Ovary (tissue), 9 donors: ENCODE data around the gene PLG. TPM values are rescaled to one million over a fixed set of nuclear protein-coding genes. Genes with fewer than 3 reads are reported as not detected.

Source experiments
- DNase-seq, 5 donors: peaks; one replicate each; pipeline ENCODE4 v3.0.0-alpha.2; 2019 to 2020
- H3K27ac ChIP-seq, 2 donors: fragments of 200-600 bp; one replicate each; pipeline versions ENCODE4 v1.5.1 to v1.8.0; 2019 to 2022
- H3K27me3 ChIP-seq: fragments of 200-600 bp; one replicate; pipeline ENCODE4 v1.8.0; 2022
- H3K36me3 ChIP-seq: fragments of 200-600 bp; sonication (generic); one replicate; pipeline ENCODE4 v1.5.1; 2019
- H3K4me1 ChIP-seq: one replicate; pipeline ENCODE4 v1.8.1; 2013; ENCODE audit warnings: mild to moderate bottlenecking, moderate library complexity; ENCODE audit not compliant: insufficient read depth
- H3K4me3 ChIP-seq: fragments of 200-600 bp; sonication (generic); one replicate; pipeline ENCODE4 v1.5.1; 2017
- H3K9me3 ChIP-seq, 2 donors: fragments of 200-600 bp in 1 of 2; sonication (generic) in 1 of 2; one replicate each; pipeline versions ENCODE4 v1.5.1 to v1.8.1; 2013 to 2019; ENCODE audit warnings: mild to moderate bottlenecking in 1 of 2, moderate library complexity in 1 of 2
- EP300 ChIP-seq: sonication (generic); formaldehyde crosslinking; IDR thresholded peaks from one replicate; pipeline ENCODE4 v1.6.1; 2017; ENCODE audit warnings: antibody characterized with exemption
- POLR2A ChIP-seq: fragments of 450-650 bp; IDR thresholded peaks from one replicate; pipeline ENCODE4 v1.6.1; 2017; ENCODE audit warnings: antibody characterized with exemption, mild to moderate bottlenecking, moderate library complexity
- WGBS, 3 donors: extraction: QIAGEN DNeasy Blood & Tissue Kit in 1 of 3; methylation state at CpG; one replicate each; pipeline versions ENCODE4 v1.1.5 to v1.1.7; 2013 to 2017; 5-methylcytosine and 5-hydroxymethylcytosine counted together
- intact Hi-C, 4 donors: fragments of 100-400 bp; cut with DNase I; formaldehyde crosslinking; loops; one replicate each; pipeline versions ENCODE4 v1.11.0 to v1.15.1; 2022 to 2023
- polyA plus RNA-seq, 2 donors: library from polyadenylated mRNA; stranded (reverse); fragments of 200-250 nt in 1 of 2; fragments of 350-450 nt in 1 of 2; fragmentation: Illumina TruSeq in 1 of 2; extraction: RNeasy Lipid Tissue Mini Kit (QIAGEN cat#74804) in 1 of 2; gene quantifications; one replicate each; pipeline ENCODE4 v1.2.3, GENCODE V29; 2013 to 2014
- total RNA-seq, 7 donors: library from RNA; depleted of rRNA in 2 of 7; stranded (reverse); fragments of >200 nt in 2 of 7; fragmentation: NEBNext Ultra II Directional in 3 of 7; extraction: Animal tissue kit (Norgen Biotek cat#: 25700) in 3 of 7; gene quantifications; one replicate each; pipeline versions ENCODE4 v1.1.0 to v1.2.4, GENCODE V29; 2016 to 2023
- TF ChIP-seq, protein P1 (sequence below), 3 donors: fragments of 450-650 bp in 2 of 3; fragments of 200-600 bp in 1 of 3; IDR thresholded peaks; one replicate each; pipeline versions ENCODE4 v1.5.1 to v1.8.0; 2016 to 2022; ENCODE audit warnings: antibody characterized with exemption in 3 of 3, mild to moderate bottlenecking in 1 of 3
- donor health status: DM: no; HTN: no; CAD: no; lungs with moderate emphysema.
- donor health status: DM: no; HTN: no; CAD: no.
- donor health status: Bipolar disorder and iron deficiency.
- donor health status: DM: yes; HTN: yes; CAD: no.
- donor health status: DM: no; HTN: no; CAD: no.
- donor health status: DM: yes; HTN: yes; CAD: no.

The PLG gene
- total and polyA plus RNA-seq, 9 donors = 0.11 to 1.4 (median 0.38) TPM; not detected in 4

DNA sequence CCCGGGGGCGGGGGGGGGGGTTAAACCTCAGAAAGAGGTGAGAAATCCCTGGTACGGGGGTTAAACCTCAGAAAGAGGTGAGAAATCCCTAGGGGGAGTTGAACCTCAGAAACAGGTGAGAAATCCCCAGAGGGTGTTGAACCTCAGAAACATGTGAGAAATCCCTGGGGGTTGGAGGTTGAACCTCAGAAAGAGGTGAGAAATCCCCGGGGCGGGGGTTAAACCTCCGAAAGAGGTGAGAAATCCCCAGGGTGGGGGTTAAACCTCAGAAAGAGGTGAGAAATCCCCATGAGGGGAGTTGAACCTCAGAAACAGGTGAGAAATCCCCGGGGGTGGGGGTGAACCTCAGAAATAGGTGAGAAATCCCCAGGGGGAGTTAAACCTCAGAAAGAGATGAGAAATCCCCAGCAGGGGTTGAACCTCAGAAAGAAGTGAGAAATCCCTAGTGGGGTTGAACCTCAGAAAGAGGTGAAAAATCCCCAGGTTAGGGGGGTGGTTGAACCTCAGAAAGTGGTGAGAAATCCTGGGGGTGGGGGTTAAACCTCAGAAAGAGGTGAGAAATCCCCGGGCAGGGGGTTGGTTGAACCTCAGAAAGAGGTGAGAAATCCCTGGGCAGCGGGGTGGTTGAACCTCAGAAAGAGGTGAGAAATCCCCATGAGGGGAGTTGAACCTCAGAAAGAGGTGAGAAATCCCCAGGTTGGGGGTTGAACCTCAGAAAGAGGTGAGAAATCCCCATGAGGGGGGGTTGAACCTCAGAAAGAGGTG is 87.4 kb downstream of the PLG start:
- DNase-seq = no peak
- Histone ChIP-seq H3K36me3 (no peaks in the 10 kb centered on the region), H3K27me3 (no peaks in the 10 kb centered on the region), H3K27ac (no peak overlapping the region), H3K4me1 (no peaks in the 10 kb centered on the region), H3K9me3 (no peaks in the 10 kb centered on the region), H3K4me3 (no peak overlapping the region)
- no peak for TF ChIP-seq POLR2A
- TF ChIP-seq, protein P1, sequence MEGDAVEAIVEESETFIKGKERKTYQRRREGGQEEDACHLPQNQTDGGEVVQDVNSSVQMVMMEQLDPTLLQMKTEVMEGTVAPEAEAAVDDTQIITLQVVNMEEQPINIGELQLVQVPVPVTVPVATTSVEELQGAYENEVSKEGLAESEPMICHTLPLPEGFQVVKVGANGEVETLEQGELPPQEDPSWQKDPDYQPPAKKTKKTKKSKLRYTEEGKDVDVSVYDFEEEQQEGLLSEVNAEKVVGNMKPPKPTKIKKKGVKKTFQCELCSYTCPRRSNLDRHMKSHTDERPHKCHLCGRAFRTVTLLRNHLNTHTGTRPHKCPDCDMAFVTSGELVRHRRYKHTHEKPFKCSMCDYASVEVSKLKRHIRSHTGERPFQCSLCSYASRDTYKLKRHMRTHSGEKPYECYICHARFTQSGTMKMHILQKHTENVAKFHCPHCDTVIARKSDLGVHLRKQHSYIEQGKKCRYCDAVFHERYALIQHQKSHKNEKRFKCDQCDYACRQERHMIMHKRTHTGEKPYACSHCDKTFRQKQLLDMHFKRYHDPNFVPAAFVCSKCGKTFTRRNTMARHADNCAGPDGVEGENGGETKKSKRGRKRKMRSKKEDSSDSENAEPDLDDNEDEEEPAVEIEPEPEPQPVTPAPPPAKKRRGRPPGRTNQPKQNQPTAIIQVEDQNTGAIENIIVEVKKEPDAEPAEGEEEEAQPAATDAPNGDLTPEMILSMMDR (IDR thresholded peaks at IDR 0.05) = no peak
- TF ChIP-seq EP300 = no peak
- intact Hi-C loops = no loop called here
- 57 to 78% (median 76%) methylated on average over 6 to 9 of the region's 9 CpGs for WGBS, 3 donors

DNA sequence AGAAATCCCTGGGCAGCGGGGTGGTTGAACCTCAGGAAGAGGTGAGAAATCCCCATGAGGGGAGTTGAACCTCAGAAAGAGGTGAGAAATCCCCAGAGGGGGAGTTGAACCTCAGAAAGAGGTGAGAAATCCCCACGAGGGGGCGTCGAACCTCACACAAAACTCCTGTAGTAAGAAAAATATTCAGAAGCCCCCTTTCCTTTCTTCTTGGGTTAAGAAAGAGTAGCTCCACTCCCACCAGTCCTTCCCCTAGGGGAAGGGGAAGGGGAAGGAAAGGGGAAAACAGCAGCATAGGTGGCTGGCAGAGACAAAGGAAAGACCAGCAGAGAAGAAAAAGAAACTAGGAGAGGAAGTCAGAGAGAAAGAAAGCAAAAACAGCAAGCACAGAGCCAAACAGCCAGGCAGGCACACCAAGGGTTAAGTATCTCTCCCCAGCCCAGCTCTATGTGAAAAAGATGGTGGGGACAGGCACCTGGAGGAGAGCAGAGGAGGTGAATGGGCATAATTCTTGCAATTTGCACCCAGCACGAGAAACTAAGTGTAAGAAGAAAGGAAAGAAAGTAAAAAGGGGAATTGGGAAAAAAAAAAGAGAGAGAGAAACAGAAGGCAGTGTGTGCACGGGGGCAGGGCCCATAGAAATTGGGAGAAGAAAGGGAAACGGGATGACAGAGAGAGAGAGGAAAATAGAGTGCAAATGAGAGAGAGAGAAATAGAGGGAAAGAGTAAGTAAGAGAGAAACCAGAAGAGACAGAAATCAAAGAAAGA is 88.2 kb downstream of the PLG start:
- WGBS, 3 donors = 37 to 46% (median 41%) methylated on average over 7 of the region's 7 CpGs
- TF ChIP-seq, protein P1 (IDR thresholded peaks at IDR 0.05) = no peak
- TF ChIP-seq POLR2A (no peak), EP300 (no peak)
- Histone ChIP-seq H3K27me3 (no peaks in the 10 kb centered on the region), H3K27ac (no peak overlapping the region), H3K36me3 (no peaks in the 10 kb centered on the region), H3K4me3 (no peak overlapping the region), H3K9me3 (no peaks in the 10 kb centered on the region), H3K4me1 (no peaks in the 10 kb centered on the region)
- intact Hi-C loops = no loop called here
- DNase-seq = peak in 1 of 5 donors; percentile 24

DNA sequence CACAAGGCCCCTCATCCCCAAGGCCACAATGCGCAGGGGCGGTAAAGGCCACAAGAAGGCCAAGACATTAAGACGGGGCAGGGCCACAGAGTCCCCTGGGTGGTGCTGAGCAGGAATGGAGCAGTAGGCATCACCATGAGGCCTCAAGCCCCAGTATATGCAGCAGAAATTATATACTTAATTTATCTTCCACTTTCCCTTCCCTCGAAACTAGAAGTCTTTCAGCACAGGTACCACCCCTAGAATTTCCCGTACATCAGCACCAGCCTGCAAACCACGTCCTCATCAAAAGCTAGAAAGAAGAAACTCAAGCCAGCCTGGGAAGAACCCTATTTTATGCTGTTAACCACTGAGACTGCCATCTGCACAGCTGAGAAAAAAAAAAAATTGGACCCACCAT is 89.4 kb downstream of the PLG start:
- intact Hi-C loops = no loop called here
- H3K9me3 ChIP-seq = no peaks in the 10 kb centered on the region
- TF ChIP-seq, protein P1 (IDR thresholded peaks at IDR 0.05) = no peak
- TF ChIP-seq POLR2A (no peak), EP300 (no peak)

DNA sequence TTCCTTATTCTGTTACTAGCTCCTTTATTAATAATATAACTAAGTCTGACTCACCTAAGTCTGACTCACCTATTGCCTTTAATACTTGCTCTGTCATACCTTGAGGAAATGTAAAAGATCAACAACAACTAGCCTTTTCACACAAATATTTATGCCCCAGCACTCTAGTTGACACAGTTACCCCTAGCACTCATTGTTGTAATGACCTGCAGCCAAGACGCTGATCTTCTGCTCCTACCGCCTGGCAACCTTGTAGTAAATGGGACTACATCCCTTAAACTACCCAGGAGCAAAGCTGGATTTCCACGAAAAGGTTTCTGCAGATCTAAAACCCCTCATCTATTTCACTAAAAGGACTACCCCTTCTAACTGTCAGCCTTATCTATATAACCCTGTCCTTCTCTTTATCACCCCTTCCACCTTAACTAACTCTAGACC is 90.0 kb downstream of the PLG start:
- Histone ChIP-seq H3K4me1 (no peaks in the 10 kb centered on the region), H3K4me3 (no peak overlapping the region), H3K9me3 (no peaks in the 10 kb centered on the region), H3K36me3 (no peaks in the 10 kb centered on the region), H3K27ac (no peak overlapping the region), H3K27me3 (no peaks in the 10 kb centered on the region)
- intact Hi-C loops = no loop called here
- no peak for DNase-seq
- 89 to 96% (median 91%) methylated on average over 3 of the region's 3 CpGs for WGBS, 3 donors
- TF ChIP-seq EP300 = no peak

More for the DNA sequence above, 89.4 kb downstream of the PLG start:
- no peaks in the 10 kb centered on the region for H3K4me1 ChIP-seq
- 82 to 91% (median 90%) methylated on average over 6 of the region's 6 CpGs for WGBS, 3 donors
- H3K27me3 ChIP-seq = no peaks in the 10 kb centered on the region
- H3K4me3 ChIP-seq = no peak overlapping the region
- no peak overlapping the region for H3K27ac ChIP-seq
- no peak for DNase-seq
- no peaks in the 10 kb centered on the region for H3K36me3 ChIP-seq

DNA sequence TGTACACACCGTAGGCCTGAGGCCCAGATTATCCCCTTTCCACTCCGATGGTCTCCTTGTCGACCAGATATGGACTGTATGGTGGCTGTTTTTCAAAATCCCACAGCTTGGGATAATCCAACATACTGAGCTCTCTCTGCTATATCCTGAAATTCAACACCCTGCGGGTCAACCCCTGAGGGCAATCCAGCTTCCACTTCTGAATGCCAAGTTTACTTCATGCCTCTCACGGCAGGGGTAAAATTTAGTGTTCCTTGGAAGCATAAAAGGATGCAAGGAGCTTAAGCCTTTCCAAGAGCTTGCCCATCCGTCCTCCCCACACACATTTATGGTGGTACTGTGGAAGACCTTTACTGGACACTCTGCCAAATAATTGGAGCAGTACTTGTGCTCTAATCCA is 90.7 kb downstream of the PLG start:
- Histone ChIP-seq H3K4me1 (no peaks in the 10 kb centered on the region), H3K27ac (no peak overlapping the region), H3K27me3 (no peaks in the 10 kb centered on the region), H3K9me3 (no peaks in the 10 kb centered on the region), H3K36me3 (no peaks in the 10 kb centered on the region), H3K4me3 (no peak overlapping the region)
- DNase-seq = no peak
- WGBS, 3 donors = 54 to 65% (median 64%) methylated on average over 6 of the region's 6 CpGs
- TF ChIP-seq, protein P1 (IDR thresholded peaks at IDR 0.05) = no peak
- TF ChIP-seq POLR2A (no peak), EP300 (no peak)
- intact Hi-C loops = no loop called here
